Thoracic aorta (tissue), 2 donors: Measurements from ENCODE around the gene TAF5L. TPM values are rescaled to one million over a fixed set of nuclear protein-coding genes. Genes with fewer than 3 reads are reported as not detected.
A peak's percentile ranks its signal among the peaks of the same experiment; 100 is the strongest.

Experiments
- ATAC-seq: fragments of 150-250 bp; one replicate; pipeline ENCODE4 v1.8.0; 2017; ENCODE audit warnings: low read depth; ENCODE audit not compliant: insufficient number of reproducible peaks, low FRiP score
- DNase-seq: peaks from one replicate; pipeline ENCODE4 v3.0.0-alpha.2; 2020; ENCODE audit warnings: low spot score
- H3K27ac ChIP-seq, 2 donors: fragments of 200-600 bp; sonication (generic); 1 replicate in 1 of 2; 2 replicates in 1 of 2; pipeline ENCODE4 v1.5.1; 2016; ENCODE audit warnings: mild to moderate bottlenecking in 2 of 2, moderate library complexity in 2 of 2
- H3K27me3 ChIP-seq: fragments of 200-600 bp; sonication (generic); replicated peaks from 2 replicates; pipeline ENCODE4 v1.6.0; 2016; ENCODE audit warnings: mild to moderate bottlenecking; ENCODE audit not compliant: insufficient read depth
- H3K36me3 ChIP-seq: fragments of 200-600 bp; sonication (generic); one replicate; pipeline ENCODE4 v1.5.1; 2016
- H3K4me1 ChIP-seq, 2 donors: fragments of 200-600 bp; sonication (generic); 1 replicate in 1 of 2; 2 replicates in 1 of 2; pipeline versions ENCODE4 v1.5.1 to v1.6.0; 2016; ENCODE audit warnings: low read depth in 2 of 2, mild to moderate bottlenecking in 1 of 2; ENCODE audit not compliant: control insufficient read depth in 1 of 2
- H3K4me3 ChIP-seq: fragments of 200-600 bp; sonication (generic); 2 replicates; pipeline ENCODE4 v1.5.1; 2016; ENCODE audit warnings: mild to moderate bottlenecking
- H3K9me3 ChIP-seq: fragments of 200-600 bp; sonication (generic); 2 replicates; pipeline ENCODE4 v1.5.1; 2016
- total RNA-seq, 2 donors: library from RNA; depleted of rRNA; stranded (reverse); fragments of >200 nt; gene quantifications; one replicate each; pipeline versions ENCODE4 v1.1.0 to v1.2.3, GENCODE V29; 2016
- TF ChIP-seq, protein P1 (sequence below): fragments of 200-600 bp; sonication (generic); IDR thresholded peaks from one replicate; pipeline ENCODE4 v1.5.1; 2019; ENCODE audit warnings: antibody characterized with exemption

TAF5L gene
- total RNA-seq, 2 donors from 2014 or later, result 21.5 to 29.8 TPM

DNA sequence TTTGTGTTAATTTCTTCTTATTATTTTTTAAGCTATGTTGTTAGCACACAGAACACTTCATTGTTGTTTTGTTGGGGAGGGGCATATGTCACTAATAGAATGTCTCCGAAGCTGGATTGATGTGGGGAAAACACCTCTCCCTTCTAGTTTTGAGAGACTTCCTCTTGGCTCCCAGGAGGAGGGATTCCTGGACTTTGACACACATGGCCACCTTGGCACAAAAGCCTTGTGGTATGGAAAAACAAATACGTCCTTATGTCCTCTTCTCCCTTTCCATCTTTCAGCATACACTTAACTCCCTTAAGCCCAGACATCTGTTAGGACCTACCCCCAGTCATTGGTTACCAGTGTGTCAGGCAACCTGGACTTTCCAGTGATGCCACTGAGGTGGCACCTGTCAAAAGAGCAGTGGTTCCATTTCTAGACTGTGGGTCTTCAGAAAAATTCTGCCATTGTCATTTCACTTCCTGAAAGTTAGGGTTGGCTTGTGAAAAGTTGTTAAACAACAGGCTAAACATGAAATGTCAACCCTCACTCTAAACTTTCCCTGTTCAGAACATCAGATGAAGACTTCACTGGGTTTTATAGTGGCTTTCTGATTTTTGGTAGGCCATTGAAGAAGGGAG is 54.9 kb downstream of the TAF5L start:
- ATAC-seq (no peak), DNase-seq (no peak)
- TF ChIP-seq, protein P1, sequence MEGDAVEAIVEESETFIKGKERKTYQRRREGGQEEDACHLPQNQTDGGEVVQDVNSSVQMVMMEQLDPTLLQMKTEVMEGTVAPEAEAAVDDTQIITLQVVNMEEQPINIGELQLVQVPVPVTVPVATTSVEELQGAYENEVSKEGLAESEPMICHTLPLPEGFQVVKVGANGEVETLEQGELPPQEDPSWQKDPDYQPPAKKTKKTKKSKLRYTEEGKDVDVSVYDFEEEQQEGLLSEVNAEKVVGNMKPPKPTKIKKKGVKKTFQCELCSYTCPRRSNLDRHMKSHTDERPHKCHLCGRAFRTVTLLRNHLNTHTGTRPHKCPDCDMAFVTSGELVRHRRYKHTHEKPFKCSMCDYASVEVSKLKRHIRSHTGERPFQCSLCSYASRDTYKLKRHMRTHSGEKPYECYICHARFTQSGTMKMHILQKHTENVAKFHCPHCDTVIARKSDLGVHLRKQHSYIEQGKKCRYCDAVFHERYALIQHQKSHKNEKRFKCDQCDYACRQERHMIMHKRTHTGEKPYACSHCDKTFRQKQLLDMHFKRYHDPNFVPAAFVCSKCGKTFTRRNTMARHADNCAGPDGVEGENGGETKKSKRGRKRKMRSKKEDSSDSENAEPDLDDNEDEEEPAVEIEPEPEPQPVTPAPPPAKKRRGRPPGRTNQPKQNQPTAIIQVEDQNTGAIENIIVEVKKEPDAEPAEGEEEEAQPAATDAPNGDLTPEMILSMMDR, result no peak
- Histone ChIP-seq H3K27ac (peak overlapping the region in 1 of 2 donors; percentile 47), H3K27me3 (no peaks in the 10 kb centered on the region), H3K9me3 (no peaks in the 10 kb centered on the region), H3K4me1 (peaks cover 0 to 26% of the 10 kb centered on the region in 2 donors), H3K4me3 (no peak overlapping the region), H3K36me3 (no peaks in the 10 kb centered on the region)

DNA sequence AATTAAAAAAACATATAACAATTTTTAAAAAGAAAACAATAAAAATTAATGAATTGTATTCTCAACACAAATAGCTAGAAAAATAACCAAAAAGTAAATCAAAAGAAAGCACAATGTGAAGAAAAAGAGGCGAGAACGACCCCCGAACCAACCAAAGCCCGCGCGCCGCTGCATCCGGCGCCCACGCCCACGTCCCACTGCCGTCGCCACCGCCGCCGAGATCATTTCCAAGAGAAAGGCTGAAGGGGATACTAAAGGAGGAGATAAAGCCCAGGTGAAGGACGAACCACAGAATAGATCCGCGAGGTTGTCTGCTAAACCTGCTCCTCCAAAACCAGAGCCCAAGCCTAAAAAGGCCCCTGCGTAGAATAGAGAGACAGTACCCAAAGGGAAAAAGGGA is 55.6 kb downstream of the TAF5L start:
- H3K36me3 ChIP-seq, result no peaks in the 10 kb centered on the region
- no peaks in the 10 kb centered on the region for H3K9me3 ChIP-seq
- no peak overlapping the region for H3K4me3 ChIP-seq
- no peak for ATAC-seq
- no peak for DNase-seq
- TF ChIP-seq, protein P1, result no peak
- H3K4me1 ChIP-seq, result peaks cover 0 to 33% of the 10 kb centered on the region in 2 donors
- H3K27ac ChIP-seq, result peak overlapping the region in 1 of 2 donors; percentile 47
- H3K27me3 ChIP-seq, result no peaks in the 10 kb centered on the region

DNA sequence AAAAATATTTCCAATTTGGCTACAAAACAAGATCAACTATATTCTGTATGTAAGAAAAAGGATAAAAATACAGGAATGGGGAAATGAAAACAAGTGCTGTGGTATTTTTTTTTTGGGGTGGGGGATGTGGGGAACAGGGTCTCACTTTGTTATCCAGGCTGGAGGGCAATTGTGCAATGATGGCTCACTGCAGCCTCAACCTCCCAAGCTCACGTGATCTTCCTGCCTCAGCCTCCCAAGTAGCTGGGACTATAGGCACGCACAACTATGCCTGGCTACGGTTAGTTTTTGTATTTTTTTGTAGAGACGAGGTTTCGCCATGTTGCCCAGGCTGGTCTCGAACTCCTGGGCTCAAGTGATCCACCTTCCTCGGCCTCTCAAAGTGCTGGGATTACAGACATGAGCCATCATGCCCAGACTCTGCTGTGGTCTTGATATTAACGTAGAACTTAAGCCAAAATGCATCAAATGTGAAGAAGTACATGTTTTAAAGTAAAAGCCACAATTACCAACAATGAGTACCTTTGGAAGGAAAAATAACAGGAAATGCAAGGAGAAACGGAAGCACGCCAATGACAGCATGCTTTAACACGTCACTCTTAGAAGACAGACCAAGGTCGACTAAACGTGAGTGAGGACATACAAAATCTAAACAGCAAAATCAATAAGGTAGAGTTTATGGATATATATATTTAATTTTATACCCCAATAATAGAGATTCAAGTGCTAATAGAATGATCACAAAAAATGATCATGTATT is 58.6 kb downstream of the TAF5L start:
- TF ChIP-seq, protein P1, result no peak
- Histone ChIP-seq H3K4me1 (peaks cover 11 to 46% of the 10 kb centered on the region in 2 donors), H3K9me3 (no peaks in the 10 kb centered on the region), H3K36me3 (no peaks in the 10 kb centered on the region), H3K4me3 (no peak overlapping the region), H3K27me3 (no peaks in the 10 kb centered on the region), H3K27ac (no peak overlapping the region)
- ATAC-seq, result no peak
- DNase-seq, result no peak

DNA sequence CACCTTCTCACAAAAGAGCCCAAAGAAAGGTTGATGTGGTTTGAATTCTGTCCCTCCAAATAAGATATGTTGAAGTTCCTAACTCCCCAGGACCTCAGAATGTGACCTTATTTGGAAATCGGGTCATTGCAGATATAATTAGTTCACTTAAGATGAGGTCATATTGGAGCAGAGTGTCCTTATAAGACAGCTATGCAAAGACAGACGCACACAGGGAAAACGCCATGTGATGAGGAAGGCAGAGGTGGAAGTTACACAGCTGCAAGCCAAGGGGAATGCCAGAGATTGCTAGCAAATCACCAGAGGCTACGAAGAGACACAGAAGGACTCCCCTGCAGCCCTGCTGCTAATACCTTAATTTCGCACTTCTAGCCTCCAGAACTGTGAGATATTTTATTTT is 62.2 kb downstream of the TAF5L start:
- ATAC-seq (peak; percentile 79), DNase-seq (no peak)
- no peaks in the 10 kb centered on the region for H3K27me3 ChIP-seq
- peak overlapping the region; percentile 74 to 87 for H3K27ac ChIP-seq
- no peaks in the 10 kb centered on the region for H3K9me3 ChIP-seq
- H3K36me3 ChIP-seq, result no peaks in the 10 kb centered on the region
- H3K4me1 ChIP-seq, result peaks cover 15 to 34% of the 10 kb centered on the region in 2 donors
- peak overlapping the region; percentile 55 for H3K4me3 ChIP-seq
- TF ChIP-seq, protein P1, result no peak

DNA sequence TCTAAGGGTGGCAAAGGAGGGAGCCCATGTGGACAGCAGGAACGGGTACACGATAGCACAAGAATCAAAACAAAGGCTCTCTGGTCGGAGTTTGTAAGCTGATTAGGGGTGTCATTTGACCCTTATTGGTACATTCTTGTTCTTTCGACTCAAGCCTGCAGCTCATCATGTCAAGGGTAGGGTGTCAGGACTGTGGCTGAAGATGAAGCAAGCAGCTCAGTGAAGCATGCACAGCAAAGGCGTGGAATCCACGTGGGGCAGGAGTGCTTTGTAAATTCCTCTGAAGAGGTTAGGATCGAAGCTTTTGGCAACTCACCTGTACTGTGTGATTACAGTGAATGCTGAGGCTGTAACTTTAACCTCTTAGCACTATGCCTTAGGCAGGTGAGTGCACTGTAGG is 62.7 kb downstream of the TAF5L start:
- no peaks in the 10 kb centered on the region for H3K9me3 ChIP-seq
- TF ChIP-seq, protein P1, result no peak
- no peaks in the 10 kb centered on the region for H3K27me3 ChIP-seq
- H3K4me3 ChIP-seq, result peak overlapping the region; percentile 55
- peaks cover 15 to 34% of the 10 kb centered on the region in 2 donors for H3K4me1 ChIP-seq
- ATAC-seq (no peak), DNase-seq (no peak)
- no peaks in the 10 kb centered on the region for H3K36me3 ChIP-seq
- peak overlapping the region; percentile 74 to 87 for H3K27ac ChIP-seq
